ENCODE measurements around the gene SYT2. TPM values are rescaled to one million over a fixed set of nuclear protein-coding genes. Genes with fewer than 3 reads are reported as not detected.

The SYT2 gene
- total RNA-seq, 1 experiment from 2014 or later, result not detected

DNA sequence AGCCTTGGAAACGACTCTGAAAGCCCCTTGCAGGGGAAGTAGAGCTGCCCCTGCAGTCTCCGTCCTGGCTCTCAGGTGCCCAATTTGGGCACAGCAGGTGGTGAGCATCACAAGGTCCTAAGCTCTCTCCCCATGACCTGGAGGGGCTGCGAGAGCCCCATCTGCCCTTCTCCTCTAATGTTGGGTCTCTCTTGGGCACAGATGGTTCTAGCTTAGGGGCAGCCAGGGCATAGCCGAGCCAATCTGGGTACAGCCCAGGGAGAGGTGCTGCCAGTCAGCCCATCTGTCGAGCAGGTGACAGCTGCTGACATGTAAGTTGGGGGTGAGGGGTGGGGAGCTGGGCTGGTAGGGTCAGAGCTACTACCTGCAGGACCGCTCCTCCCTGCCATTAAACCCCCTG, 50.7 kb downstream of the SYT2 start:
- POLR2A ChIA-PET (ENCODE audit: unreplicated experiment), result no interaction called here
- DNase-seq (no peak), ATAC-seq (no peak)
- H3K4me3 ChIP-seq (ENCODE audit: low read length), result no peak overlapping the region
- no peaks in the 10 kb centered on the region for H3F3A ChIP-seq (ENCODE audit: low read length, unreplicated experiment)
- no TSS peak for BruUV-seq (replicated peaks)
- H3K9me2 ChIP-seq (replicated peaks; ENCODE audit: low read length), result no peaks in the 10 kb centered on the region
- H3K27ac ChIP-seq (ENCODE audit: low read length), result no peak overlapping the region
- CTCF ChIA-PET, result interaction anchor here (1.5 kb wide), 1 partner anchor 60 kb away, joined by 10 read pairs; no protein-coding TSS in a partner anchor
- no peak overlapping the region for H3K9ac ChIP-seq (ENCODE audit: low read length)
- intact Hi-C loops (cut with micrococcal nuclease), result no loop called here
- TF ChIP-seq EZH2phosphoT487 (IDR thresholded peaks at IDR 0.05; ENCODE audit: borderline replicate concordance, low read length) (no peak), EZH2 (IDR thresholded peaks at IDR 0.05; ENCODE audit: low read length, unreplicated experiment) (no peak)
- TF ChIP-seq, protein P1, sequence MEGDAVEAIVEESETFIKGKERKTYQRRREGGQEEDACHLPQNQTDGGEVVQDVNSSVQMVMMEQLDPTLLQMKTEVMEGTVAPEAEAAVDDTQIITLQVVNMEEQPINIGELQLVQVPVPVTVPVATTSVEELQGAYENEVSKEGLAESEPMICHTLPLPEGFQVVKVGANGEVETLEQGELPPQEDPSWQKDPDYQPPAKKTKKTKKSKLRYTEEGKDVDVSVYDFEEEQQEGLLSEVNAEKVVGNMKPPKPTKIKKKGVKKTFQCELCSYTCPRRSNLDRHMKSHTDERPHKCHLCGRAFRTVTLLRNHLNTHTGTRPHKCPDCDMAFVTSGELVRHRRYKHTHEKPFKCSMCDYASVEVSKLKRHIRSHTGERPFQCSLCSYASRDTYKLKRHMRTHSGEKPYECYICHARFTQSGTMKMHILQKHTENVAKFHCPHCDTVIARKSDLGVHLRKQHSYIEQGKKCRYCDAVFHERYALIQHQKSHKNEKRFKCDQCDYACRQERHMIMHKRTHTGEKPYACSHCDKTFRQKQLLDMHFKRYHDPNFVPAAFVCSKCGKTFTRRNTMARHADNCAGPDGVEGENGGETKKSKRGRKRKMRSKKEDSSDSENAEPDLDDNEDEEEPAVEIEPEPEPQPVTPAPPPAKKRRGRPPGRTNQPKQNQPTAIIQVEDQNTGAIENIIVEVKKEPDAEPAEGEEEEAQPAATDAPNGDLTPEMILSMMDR (conservative IDR thresholded peaks at IDR 0.05; ENCODE audit: low read depth, low read length), result no peak
- no peaks in the 10 kb centered on the region for H3K79me2 ChIP-seq (ENCODE audit: low read length)
- no peaks in the 10 kb centered on the region for H4K20me1 ChIP-seq (ENCODE audit: low read length)
- no peaks in the 10 kb centered on the region for H3K4me1 ChIP-seq (ENCODE audit: insufficient read depth, low read length)
- no peaks in the 10 kb centered on the region for H3K9me3 ChIP-seq (ENCODE audit: low read length)
- no peaks in the 10 kb centered on the region for H3K27me3 ChIP-seq (ENCODE audit: low read length)
- H3K4me2 ChIP-seq (ENCODE audit: low read length), result no peak overlapping the region
- H2AFZ ChIP-seq (ENCODE audit: low read length), result no peak overlapping the region
- no peaks in the 10 kb centered on the region for H3K36me3 ChIP-seq (ENCODE audit: low read depth, low read length)

DNA sequence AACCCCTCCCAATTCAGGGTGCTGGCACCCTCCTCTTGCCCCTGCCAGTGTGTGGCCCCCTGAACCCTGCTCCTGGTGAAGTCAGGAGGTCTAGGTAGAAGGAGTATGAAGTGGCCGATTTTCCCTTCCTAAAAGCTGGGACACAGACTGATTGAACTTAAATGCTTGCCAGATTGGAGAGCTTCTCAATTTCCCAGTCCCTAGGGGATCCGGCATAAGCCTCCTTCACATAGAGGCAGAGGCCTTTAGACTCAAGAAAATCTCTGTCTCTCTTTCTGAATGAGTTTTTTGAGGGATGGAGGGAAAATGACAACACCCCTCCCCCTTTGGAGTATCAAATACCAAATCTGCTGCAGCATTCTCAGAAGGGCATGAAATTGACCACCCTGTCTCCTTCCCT, 51.5 kb downstream of the SYT2 start:
- CTCF ChIA-PET, result no interaction called here
- Histone ChIP-seq H3K9me3 (ENCODE audit: low read length) (no peaks in the 10 kb centered on the region), H3K79me2 (ENCODE audit: low read length) (no peaks in the 10 kb centered on the region), H3K9ac (ENCODE audit: low read length) (no peak overlapping the region), H3K9me2 (replicated peaks; ENCODE audit: low read length) (no peaks in the 10 kb centered on the region), H3K27me3 (ENCODE audit: low read length) (no peaks in the 10 kb centered on the region), H2AFZ (ENCODE audit: low read length) (no peak overlapping the region), H3K4me1 (ENCODE audit: insufficient read depth, low read length) (no peaks in the 10 kb centered on the region), H3K4me3 (ENCODE audit: low read length) (no peak overlapping the region), H3K4me2 (ENCODE audit: low read length) (no peak overlapping the region), H4K20me1 (ENCODE audit: low read length) (no peaks in the 10 kb centered on the region), H3K36me3 (ENCODE audit: low read depth, low read length) (no peaks in the 10 kb centered on the region), H3F3A (ENCODE audit: low read length, unreplicated experiment) (no peaks in the 10 kb centered on the region), H3K27ac (ENCODE audit: low read length) (no peak overlapping the region)
- POLR2A ChIA-PET (ENCODE audit: unreplicated experiment), result interaction anchor here (0.5 kb wide), 1 partner anchor 61 kb away, joined by 3 read pairs; no protein-coding TSS in a partner anchor
- TF ChIP-seq, protein P1 (conservative IDR thresholded peaks at IDR 0.05; ENCODE audit: low read depth, low read length), result no peak
- TF ChIP-seq EZH2 (IDR thresholded peaks at IDR 0.05; ENCODE audit: low read length, unreplicated experiment) (no peak), EZH2phosphoT487 (IDR thresholded peaks at IDR 0.05; ENCODE audit: borderline replicate concordance, low read length) (no peak)
- intact Hi-C loops (cut with micrococcal nuclease), result no loop called here
- no TSS peak for BruUV-seq (replicated peaks)
- DNase-seq, result no peak
- no peak for ATAC-seq

DNA sequence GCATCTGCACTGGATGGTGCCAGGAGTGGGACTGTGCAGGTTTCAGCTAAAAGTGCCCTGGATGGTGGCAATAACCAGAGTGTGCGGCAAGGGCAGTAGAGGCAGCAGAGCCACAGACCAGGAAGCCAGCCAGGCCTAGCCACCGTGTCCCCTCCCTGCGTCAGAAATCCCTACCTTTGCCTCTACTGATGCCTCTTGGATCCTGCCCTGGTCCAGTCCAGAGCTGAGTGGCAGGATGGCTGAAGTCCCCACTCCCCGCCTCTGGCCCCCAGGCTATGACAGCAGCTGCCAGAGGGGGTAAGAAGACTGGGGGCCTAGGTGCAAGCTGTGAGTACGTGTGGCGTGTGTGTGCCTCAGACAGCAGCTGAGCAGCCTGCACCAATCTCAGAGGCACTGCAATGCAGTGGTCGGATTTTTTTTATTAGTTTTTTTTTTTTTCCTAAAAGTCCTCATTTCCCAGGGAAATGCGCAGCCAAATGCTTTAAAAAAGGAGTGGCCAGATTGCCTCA, 51.9 kb downstream of the SYT2 start:
- Histone ChIP-seq H4K20me1 (ENCODE audit: low read length) (no peaks in the 10 kb centered on the region), H3F3A (ENCODE audit: low read length, unreplicated experiment) (no peaks in the 10 kb centered on the region), H3K4me3 (ENCODE audit: low read length) (no peak overlapping the region), H2AFZ (ENCODE audit: low read length) (no peak overlapping the region), H3K27me3 (ENCODE audit: low read length) (no peaks in the 10 kb centered on the region), H3K27ac (ENCODE audit: low read length) (no peak overlapping the region), H3K9me2 (replicated peaks; ENCODE audit: low read length) (no peaks in the 10 kb centered on the region), H3K9me3 (ENCODE audit: low read length) (no peaks in the 10 kb centered on the region), H3K79me2 (ENCODE audit: low read length) (no peaks in the 10 kb centered on the region), H3K4me2 (ENCODE audit: low read length) (no peak overlapping the region), H3K9ac (ENCODE audit: low read length) (no peak overlapping the region), H3K4me1 (ENCODE audit: insufficient read depth, low read length) (no peaks in the 10 kb centered on the region), H3K36me3 (ENCODE audit: low read depth, low read length) (no peaks in the 10 kb centered on the region)
- no TSS peak for BruUV-seq (replicated peaks)
- DNase-seq, result no peak
- ChIA-PET CTCF (interaction anchor here (0.9 kb wide), 1 partner anchor 62 kb away, joined by 3 read pairs; no protein-coding TSS in a partner anchor), POLR2A (ENCODE audit: unreplicated experiment) (interaction anchor here (0.5 kb wide), 1 partner anchor 61 kb away, joined by 3 read pairs; no protein-coding TSS in a partner anchor)
- intact Hi-C loops (cut with micrococcal nuclease), result no loop called here
- no peak for ATAC-seq
- TF ChIP-seq, protein P1 (conservative IDR thresholded peaks at IDR 0.05; ENCODE audit: low read depth, low read length), result no peak
- no peak for TF ChIP-seq EZH2phosphoT487 (IDR thresholded peaks at IDR 0.05; ENCODE audit: borderline replicate concordance, low read length)
- no peak for TF ChIP-seq EZH2 (IDR thresholded peaks at IDR 0.05; ENCODE audit: low read length, unreplicated experiment)

All from PC-3 (cell line).